HepG2 (cell line): Measurements from ENCODE around the gene PSMD2. TPM values are rescaled to one million over a fixed set of nuclear protein-coding genes. Genes with fewer than 3 reads are reported as not detected.
A peak's percentile ranks its signal among the peaks of the same experiment; 100 is the strongest.

Experiments used
- ARID4A ChIP-seq: sonication (generic); formaldehyde crosslinking; IDR thresholded peaks from 2 replicates; pipeline ENCODE4 v1.5.0; 2020; ENCODE audit warnings: mild to moderate bottlenecking, missing genetic modification reagents, borderline replicate concordance
- BRD4 ChIP-seq: sonication (generic); formaldehyde crosslinking; IDR thresholded peaks from 2 replicates; pipeline ENCODE4 v1.4.0; 2020; ENCODE audit warnings: missing genetic modification reagents
- DR1 ChIP-seq: sonication (generic); formaldehyde crosslinking; IDR thresholded peaks from 2 replicates; pipeline ENCODE4 v1.8.0; 2021; ENCODE audit warnings: mild to moderate bottlenecking, missing genetic modification reagents, inconsistent platforms
- FOXK1 ChIP-seq: sonication (generic); formaldehyde crosslinking; IDR thresholded peaks from 2 replicates; pipeline ENCODE4 v1.4.0; 2020; ENCODE audit warnings: low read depth, missing genetic modification reagents, borderline replicate concordance
- GMEB1 ChIP-seq: sonication (generic); formaldehyde crosslinking; IDR thresholded peaks from 2 replicates; pipeline ENCODE4 v1.5.1; 2020; ENCODE audit warnings: missing genetic modification reagents, mild to moderate bottlenecking, borderline replicate concordance
- HNF1B ChIP-seq: sonication (generic); formaldehyde crosslinking; IDR thresholded peaks from 2 replicates; pipeline ENCODE4 v1.5.1; 2020; ENCODE audit warnings: mild to moderate bottlenecking, moderate library complexity, missing genetic modification reagents
- KDM2A ChIP-seq: sonication (generic); formaldehyde crosslinking; IDR thresholded peaks from 2 replicates; pipeline ENCODE4 v1.4.0; 2020; ENCODE audit warnings: low read depth, missing genetic modification reagents, borderline replicate concordance
- MLX ChIP-seq: IDR thresholded peaks from 2 replicates; pipeline ENCODE4 v1.6.1; 2016
- MTA1 ChIP-seq: sonication (generic); formaldehyde crosslinking; IDR thresholded peaks from 2 replicates; pipeline ENCODE4 v1.4.0; 2020; ENCODE audit warnings: missing genetic modification reagents, mild to moderate bottlenecking, borderline replicate concordance
- PHF5A ChIP-seq: IDR thresholded peaks from one replicate; pipeline ENCODE4 v1.6.1; 2018; ENCODE audit warnings: low read depth, missing genetic modification reagents; ENCODE audit not compliant: unreplicated experiment
- TARDBP ChIP-seq: sonication (generic); formaldehyde crosslinking; IDR thresholded peaks from 2 replicates; pipeline ENCODE4 v1.8.0; 2022; ENCODE audit warnings: mild to moderate bottlenecking, missing genetic modification reagents
- YY1 ChIP-seq: IDR thresholded peaks from 2 replicates; pipeline ENCODE4 v1.6.1; 2011; ENCODE audit warnings: low read length, low read depth, moderate library complexity, mild to moderate bottlenecking; ENCODE audit not compliant: insufficient read depth, insufficient replicate concordance
- ZNF574 ChIP-seq: sonication (generic); formaldehyde crosslinking; IDR thresholded peaks from 2 replicates; pipeline ENCODE4 v1.4.0; 2020; ENCODE audit warnings: missing genetic modification reagents
- ZSCAN31 ChIP-seq: sonication (generic); formaldehyde crosslinking; IDR thresholded peaks from 2 replicates; pipeline ENCODE4 v1.5.0; 2020; ENCODE audit warnings: low read depth, mild to moderate bottlenecking, missing genetic modification reagents
- polyA plus RNA-seq, 8 experiments: library from polyadenylated mRNA; depleted of rRNA in 3 of 8; stranded (reverse) in 7 of 8; unstranded in 1 of 8; fragments of >200 nt; fragmentation: Illumina TruSeq in 4 of 8; extraction: Trizol in 4 of 8; gene quantifications; 2 replicates each; pipeline versions ENCODE4 v1.2.1 to v1.2.3, GENCODE V29; 2011 to 2016; ENCODE audit warnings: low read depth in 4 of 8, missing spikeins in 1 of 8, mixed read lengths in 1 of 8; ENCODE audit not compliant: insufficient read depth in 1 of 8
- total RNA-seq, 5 experiments: library from RNA; depleted of rRNA; stranded (reverse); fragments of >200 nt; fragmentation: Illumina TruSeq; extraction: Trizol; gene quantifications; 2 replicates each; pipeline ENCODE4 v1.2.3, GENCODE V29; 2016; ENCODE audit warnings: low read depth in 1 of 5

The PSMD2 gene
- total and polyA plus RNA-seq, 2 of the 13 experiments (the other 11 are each of a cell fraction or from before 2014, with no cell fraction given), result 125 to 200 TPM

- TF ChIP-seq ZSCAN31 (CRISPR knock-in tag) (no peak), ARID4A (CRISPR knock-in tag) (peak; percentile 44; the same call in 1 of the 2 replicates), DR1 (no peak), MLX (CRISPR knock-in tag) (no peak), MTA1 (CRISPR knock-in tag) (no peak), TARDBP (CRISPR knock-in tag) (peak; percentile 65; the same call in 1 of the 2 replicates), HNF1B (CRISPR knock-in tag) (0 out of 2 replicates have a peak, but pooled peaks have one; percentile 24), GMEB1 (CRISPR knock-in tag) (no peak), BRD4 (CRISPR knock-in tag) (no peak), FOXK1 (CRISPR knock-in tag) (no peak), YY1 (no peak), PHF5A (CRISPR knock-in tag) (no peak), KDM2A (CRISPR knock-in tag) (peak; percentile 72; the same call in 1 of the 2 replicates), ZNF574 (peak; percentile 24; the same call in 1 of the 2 replicates)
Measured at GRCh38 chr3:184345317-184346144, 46.5 kb downstream of the PSMD2 start (continued).
